Hepatocyte (in vitro differentiated cells): ENCODE measurements around the gene CCDC24. TPM values are rescaled to one million over a fixed set of nuclear protein-coding genes. Genes with fewer than 3 reads are reported as not detected.

Experiments
- DNase-seq: peaks from one replicate; pipeline ENCODE4 v3.0.0-alpha.2; 2016; ENCODE audit warnings: low spot score
- H2AFZ ChIP-seq: fragments of 200-600 bp; sonication (generic); 2 replicates; pipeline ENCODE4 v1.6.0; 2016; ENCODE audit warnings: antibody characterized with exemption, mild to moderate bottlenecking
- H3K27ac ChIP-seq: fragments of 200-600 bp; sonication (generic); 2 replicates; pipeline ENCODE4 v1.5.1; 2016; ENCODE audit warnings: mild to moderate bottlenecking
- H3K27me3 ChIP-seq: fragments of 200-600 bp; sonication (generic); 2 replicates; pipeline ENCODE4 v1.6.1; 2016
- H3K36me3 ChIP-seq: fragments of 200-600 bp; sonication (generic); replicated peaks from 2 replicates; pipeline ENCODE4 v1.5.1; 2016; ENCODE audit warnings: low read depth; ENCODE audit not compliant: insufficient read depth
- H3K4me1 ChIP-seq: fragments of 200-600 bp; sonication (generic); 2 replicates; pipeline ENCODE4 v1.5.1; 2016; ENCODE audit warnings: mild to moderate bottlenecking, moderate library complexity; ENCODE audit not compliant: insufficient read depth
- H3K4me2 ChIP-seq: fragments of 200-600 bp; sonication (generic); 2 replicates; pipeline ENCODE4 v1.6.0; 2016
- H3K4me3 ChIP-seq: fragments of 200-600 bp; sonication (generic); 2 replicates; pipeline ENCODE4 v1.5.1; 2016; ENCODE audit warnings: mild to moderate bottlenecking
- H3K79me2 ChIP-seq: fragments of 200-600 bp; sonication (generic); 2 replicates; pipeline ENCODE4 v1.6.0; 2017; ENCODE audit warnings: mild to moderate bottlenecking
- H3K9me2 ChIP-seq: fragments of 200-600 bp; sonication (generic); replicated peaks from 2 replicates; pipeline ENCODE4 v1.6.0; 2017; ENCODE audit warnings: mild to moderate bottlenecking; ENCODE audit not compliant: insufficient read depth
- H3K9me3 ChIP-seq: fragments of 200-600 bp; sonication (generic); 2 replicates; pipeline ENCODE4 v1.5.1; 2016; ENCODE audit warnings: low read depth, mild to moderate bottlenecking
- H4K20me1 ChIP-seq: fragments of 200-600 bp; sonication (generic); 2 replicates; pipeline ENCODE4 v1.6.0; 2016; ENCODE audit warnings: mild to moderate bottlenecking; ENCODE audit not compliant: insufficient read depth, poor library complexity, severe bottlenecking
- EZH2 ChIP-seq: fragments of 200-600 bp; sonication (generic); IDR thresholded peaks from 2 replicates; pipeline ENCODE4 v1.6.1; 2016; ENCODE audit warnings: antibody characterized with exemption, mild to moderate bottlenecking, borderline replicate concordance
- EZH2phosphoT487 ChIP-seq: fragments of 200-600 bp; sonication (generic); IDR thresholded peaks from one replicate; pipeline ENCODE4 v1.6.1; 2018; ENCODE audit warnings: antibody characterized with exemption, mild to moderate bottlenecking, low read depth, moderate library complexity; ENCODE audit not compliant: unreplicated experiment, severe bottlenecking
- WGBS: methylation state at CpG from one replicate; pipeline ENCODE4 v1.1.6; 2016; ENCODE audit warnings: low lambda C conversion rate; ENCODE audit errors: missing lambda C conversion rate; 5-methylcytosine and 5-hydroxymethylcytosine counted together
- polyA plus RNA-seq: library from polyadenylated mRNA; unstranded; fragments of >200 nt; fragmentation: Nextera tagmentation; extraction: Ambion mirVana; gene quantifications from 2 replicates; pipeline ENCODE4 v1.2.1, GENCODE V29; 2016
- total RNA-seq: library from RNA; depleted of rRNA; stranded (reverse); fragments of >200 nt; gene quantifications from 2 replicates; pipeline ENCODE4 v1.2.3, GENCODE V29; 2014
- TF ChIP-seq, protein P1 (sequence below): fragments of 200-600 bp; sonication (generic); IDR thresholded peaks from 2 replicates; pipeline ENCODE4 v1.5.1; 2016; ENCODE audit warnings: antibody characterized with exemption, mild to moderate bottlenecking; ENCODE audit not compliant: poor library complexity

CCDC24 gene
- total and polyA plus RNA-seq, 2 experiments from 2014 or later = 13.2 to 23.7 TPM

DNA sequence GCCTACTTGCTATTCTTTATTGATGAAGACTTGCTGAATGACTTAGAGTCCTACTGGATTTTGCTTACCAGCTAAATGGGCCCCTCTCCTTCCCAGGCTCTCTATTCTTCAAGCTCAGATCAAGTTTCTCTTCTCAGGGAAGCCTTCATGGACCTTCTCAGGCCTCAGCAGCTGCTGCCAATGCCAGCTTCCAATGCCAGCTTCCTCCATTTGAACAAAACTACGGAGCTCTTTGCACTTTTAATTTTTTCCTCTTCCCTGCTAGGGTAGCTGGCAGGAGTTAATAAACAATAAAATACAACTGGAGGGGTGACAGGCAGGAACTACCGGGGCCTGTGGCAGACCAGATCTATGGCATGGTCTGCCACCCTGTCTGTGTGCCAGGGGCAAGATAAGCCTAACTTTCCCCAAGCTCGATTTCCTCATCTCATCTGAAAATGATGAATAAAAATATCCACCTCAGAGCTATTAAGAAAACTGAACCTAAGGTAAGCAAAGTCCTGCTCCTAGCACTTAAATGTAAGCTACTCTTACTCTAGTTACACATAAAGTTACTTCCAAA lies 45.6 kb upstream of the CCDC24 start:
- no peaks in the 10 kb centered on the region for H3K27me3 ChIP-seq
- no peaks in the 10 kb centered on the region for H3K9me3 ChIP-seq
- peaks cover 30% of the 10 kb centered on the region for H3K79me2 ChIP-seq
- H4K20me1 ChIP-seq = no peaks in the 10 kb centered on the region
- no peak for TF ChIP-seq EZH2
- TF ChIP-seq EZH2phosphoT487 = no peak
- TF ChIP-seq, protein P1, sequence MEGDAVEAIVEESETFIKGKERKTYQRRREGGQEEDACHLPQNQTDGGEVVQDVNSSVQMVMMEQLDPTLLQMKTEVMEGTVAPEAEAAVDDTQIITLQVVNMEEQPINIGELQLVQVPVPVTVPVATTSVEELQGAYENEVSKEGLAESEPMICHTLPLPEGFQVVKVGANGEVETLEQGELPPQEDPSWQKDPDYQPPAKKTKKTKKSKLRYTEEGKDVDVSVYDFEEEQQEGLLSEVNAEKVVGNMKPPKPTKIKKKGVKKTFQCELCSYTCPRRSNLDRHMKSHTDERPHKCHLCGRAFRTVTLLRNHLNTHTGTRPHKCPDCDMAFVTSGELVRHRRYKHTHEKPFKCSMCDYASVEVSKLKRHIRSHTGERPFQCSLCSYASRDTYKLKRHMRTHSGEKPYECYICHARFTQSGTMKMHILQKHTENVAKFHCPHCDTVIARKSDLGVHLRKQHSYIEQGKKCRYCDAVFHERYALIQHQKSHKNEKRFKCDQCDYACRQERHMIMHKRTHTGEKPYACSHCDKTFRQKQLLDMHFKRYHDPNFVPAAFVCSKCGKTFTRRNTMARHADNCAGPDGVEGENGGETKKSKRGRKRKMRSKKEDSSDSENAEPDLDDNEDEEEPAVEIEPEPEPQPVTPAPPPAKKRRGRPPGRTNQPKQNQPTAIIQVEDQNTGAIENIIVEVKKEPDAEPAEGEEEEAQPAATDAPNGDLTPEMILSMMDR = no peak
- no peak for DNase-seq
- H3K4me2 ChIP-seq = peak overlapping the region; percentile 100
- H3K4me1 ChIP-seq = peaks cover 11% of the 10 kb centered on the region
- H3K27ac ChIP-seq = peak overlapping the region; percentile 97
- H3K9me2 ChIP-seq = no peaks in the 10 kb centered on the region
- no peaks in the 10 kb centered on the region for H3K36me3 ChIP-seq
- H3K4me3 ChIP-seq = peak overlapping the region; percentile 22
- peak overlapping the region; percentile 69 for H2AFZ ChIP-seq
- WGBS = 41% methylated on average over 3 of the region's 3 CpGs

DNA sequence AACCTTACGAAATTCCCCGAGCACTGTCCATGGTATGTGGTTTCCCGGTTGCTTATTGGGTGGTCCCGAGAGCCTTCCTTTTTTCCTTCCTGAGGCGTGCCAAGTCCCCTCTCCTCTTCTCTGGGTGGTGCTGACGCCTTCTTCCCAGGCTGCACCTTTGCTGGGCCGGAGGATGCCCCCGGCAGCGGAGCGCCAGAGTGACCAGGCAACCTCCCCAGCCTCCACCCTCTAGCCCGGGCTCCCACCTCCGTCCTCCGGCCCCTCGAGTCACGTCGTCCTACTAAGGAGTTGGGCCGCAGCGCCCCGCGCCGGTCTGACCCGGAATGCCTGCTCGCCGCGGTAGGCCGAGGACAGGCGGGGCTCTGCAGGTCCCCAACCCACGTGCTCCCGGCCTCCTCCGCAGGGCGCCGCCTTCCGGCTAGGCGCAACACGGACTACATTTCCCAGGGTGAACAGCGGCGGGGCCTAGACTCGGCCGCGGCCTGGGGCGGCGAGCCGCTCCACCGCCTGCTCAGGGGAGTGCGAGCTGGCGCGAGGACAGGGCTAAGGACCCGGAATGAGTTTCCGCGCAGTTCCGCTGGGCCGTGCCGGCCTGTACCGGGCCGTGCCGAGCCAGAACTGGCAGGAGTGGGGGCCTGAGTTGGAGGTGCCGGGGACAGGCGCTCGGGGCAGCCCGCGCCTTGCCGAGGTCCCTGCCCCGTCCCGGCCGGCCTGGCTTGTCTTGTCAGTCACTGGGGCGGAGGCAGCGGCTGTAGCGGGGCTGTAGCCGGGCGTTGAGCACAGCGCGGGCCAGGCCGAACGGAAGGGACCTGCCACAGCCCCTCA lies 45.0 kb upstream of the CCDC24 start, which contains the start of gene IPO13:
TSS of gene IPO13 (plus strand) at position 715 of the 825 bp plus-strand sequence. CDS start 651 bp downstream, outside the sequence.
- no peaks in the 10 kb centered on the region for H4K20me1 ChIP-seq
- TF ChIP-seq EZH2phosphoT487 (no peak), EZH2 (no peak)
- TF ChIP-seq, protein P1 = peak; percentile 82
- H3K36me3 ChIP-seq = no peaks in the 10 kb centered on the region
- no peaks in the 10 kb centered on the region for H3K9me2 ChIP-seq
- peak within 1 kb of the TSS; percentile 100 for H3K4me2 ChIP-seq
- WGBS = under 1% methylated on average over 59 of the region's 74 CpGs
- peak; percentile 97 for DNase-seq
- H3K9me3 ChIP-seq = no peaks in the 10 kb centered on the region
- no peaks in the 10 kb centered on the region for H3K27me3 ChIP-seq
- H3K4me1 ChIP-seq = peaks cover 11% of the 10 kb centered on the region
- H3K27ac ChIP-seq = peak within 1 kb of the TSS; percentile 97
- H3K4me3 ChIP-seq = peak within 1 kb of the TSS; percentile 53
- peak within 1 kb of the TSS; percentile 69 for H2AFZ ChIP-seq
- H3K79me2 ChIP-seq = peaks cover 33% of the 10 kb centered on the region

DNA sequence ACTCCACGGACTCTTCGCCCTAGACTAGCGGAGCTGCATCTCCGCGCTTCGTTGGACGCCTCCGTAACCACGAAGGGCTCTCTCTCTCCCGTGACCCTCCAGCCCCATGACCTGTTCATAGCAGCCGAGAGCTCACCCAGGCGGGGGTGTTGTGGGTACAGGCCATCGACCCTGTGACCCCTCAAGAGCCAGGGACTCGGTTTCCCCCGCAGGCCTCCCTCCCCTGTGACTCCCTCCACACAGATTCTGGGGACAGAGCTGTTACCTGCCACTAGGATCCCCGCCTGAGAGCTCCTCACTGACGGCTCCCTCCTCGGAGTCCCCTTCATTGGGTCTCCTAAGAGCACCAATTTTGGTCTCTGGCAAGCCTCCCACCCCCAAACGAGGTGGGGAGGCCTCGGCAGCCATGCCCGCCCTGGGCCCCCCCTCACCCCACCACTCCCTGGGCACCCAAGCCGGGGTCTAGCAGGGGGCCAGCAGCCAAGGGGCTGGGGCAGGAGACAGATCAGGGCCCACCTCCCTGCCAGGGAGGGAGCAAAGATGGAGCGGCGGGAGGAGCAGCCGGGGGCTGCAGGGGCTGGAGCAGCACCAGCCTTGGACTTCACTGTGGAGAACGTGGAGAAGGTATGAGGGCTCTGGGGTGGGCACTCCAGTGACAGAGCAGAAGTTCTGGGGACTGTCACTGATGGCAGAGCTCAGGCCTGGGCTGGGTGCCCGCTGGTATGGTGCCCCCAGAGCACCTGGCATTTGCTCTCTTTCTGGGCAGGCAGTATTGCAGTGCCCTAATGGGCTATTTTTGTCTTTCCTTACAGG lies 44.1 kb upstream of the CCDC24 start:
- WGBS = 12% methylated on average over 26 of the region's 27 CpGs
- DNase-seq = no peak
- Histone ChIP-seq H3K4me3 (peak overlapping the region; percentile 53), H3K9me3 (no peaks in the 10 kb centered on the region), H3K27ac (peak overlapping the region; percentile 97), H3K9me2 (no peaks in the 10 kb centered on the region), H3K4me1 (peaks cover 11% of the 10 kb centered on the region), H3K27me3 (no peaks in the 10 kb centered on the region), H4K20me1 (no peaks in the 10 kb centered on the region), H3K4me2 (peak overlapping the region; percentile 100), H3K36me3 (no peaks in the 10 kb centered on the region), H3K79me2 (peaks cover 41% of the 10 kb centered on the region), H2AFZ (peak overlapping the region; percentile 46)
- TF ChIP-seq EZH2phosphoT487 = no peak
- TF ChIP-seq, protein P1 = no peak
- no peak for TF ChIP-seq EZH2
